A549 (cell line): ENCODE measurements around the gene LXN.

Experiments
- CHD2 ChIP-seq: fragments of 150-350 bp; IDR thresholded peaks from 2 replicates; pipeline ENCODE4 v1.6.1; 2014; ENCODE audit warnings: low read length; ENCODE audit not compliant: partially characterized antibody
- GATA3 ChIP-seq: IDR thresholded peaks from 2 replicates; pipeline ENCODE4 v1.6.1; 2012; ENCODE audit warnings: borderline replicate concordance
- POLR2A ChIP-seq: IDR thresholded peaks from 2 replicates; pipeline ENCODE4 v1.6.1; 2012; ENCODE audit warnings: mild to moderate bottlenecking, low read length
- TF ChIP-seq, protein P1 (sequence below): IDR thresholded peaks from 2 replicates; pipeline ENCODE4 v1.6.1; 2012; ENCODE audit warnings: low read depth, borderline replicate concordance
- TF ChIP-seq, protein P2 (sequence below): fragments of 150-350 bp; IDR thresholded peaks from 2 replicates; pipeline ENCODE4 v1.6.1; 2014; ENCODE audit warnings: low read depth, mild to moderate bottlenecking, low read length
- TF ChIP-seq, protein P3 (sequence below): fragments of 200-600 bp; sonication (generic); IDR thresholded peaks from 2 replicates; pipeline ENCODE4 v1.6.1; 2016; ENCODE audit warnings: antibody characterized with exemption, mild to moderate bottlenecking, moderate library complexity
- TF ChIP-seq, protein P4 (sequence below): fragments of >200 bp; sonication (Bioruptor Twin); formaldehyde crosslinking; IDR thresholded peaks from 3 replicates; pipeline ENCODE4 v1.5.1; 2016

DNA sequence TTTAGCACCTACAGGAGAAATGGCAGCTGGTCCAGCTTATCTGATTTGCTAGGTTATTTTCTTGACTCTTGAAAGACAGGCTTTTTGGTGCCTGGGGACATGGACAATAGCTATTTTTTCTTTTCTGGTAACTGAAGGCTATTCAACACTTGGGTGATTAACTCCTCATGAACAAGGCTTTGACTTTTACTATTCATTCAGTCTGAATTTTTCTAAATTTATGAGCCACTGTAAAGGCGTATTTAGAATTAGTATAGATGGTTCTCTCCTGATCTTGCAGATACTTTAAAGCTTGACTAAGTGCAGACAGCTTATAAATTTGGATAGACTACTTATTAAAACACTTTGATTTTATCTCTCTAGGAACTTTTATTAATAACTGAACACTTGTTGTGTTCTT, 46.6 kb downstream of the LXN start:
- TF ChIP-seq, protein P1, sequence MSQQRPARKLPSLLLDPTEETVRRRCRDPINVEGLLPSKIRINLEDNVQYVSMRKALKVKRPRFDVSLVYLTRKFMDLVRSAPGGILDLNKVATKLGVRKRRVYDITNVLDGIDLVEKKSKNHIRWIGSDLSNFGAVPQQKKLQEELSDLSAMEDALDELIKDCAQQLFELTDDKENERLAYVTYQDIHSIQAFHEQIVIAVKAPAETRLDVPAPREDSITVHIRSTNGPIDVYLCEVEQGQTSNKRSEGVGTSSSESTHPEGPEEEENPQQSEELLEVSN = no peak
- TF ChIP-seq, protein P2, sequence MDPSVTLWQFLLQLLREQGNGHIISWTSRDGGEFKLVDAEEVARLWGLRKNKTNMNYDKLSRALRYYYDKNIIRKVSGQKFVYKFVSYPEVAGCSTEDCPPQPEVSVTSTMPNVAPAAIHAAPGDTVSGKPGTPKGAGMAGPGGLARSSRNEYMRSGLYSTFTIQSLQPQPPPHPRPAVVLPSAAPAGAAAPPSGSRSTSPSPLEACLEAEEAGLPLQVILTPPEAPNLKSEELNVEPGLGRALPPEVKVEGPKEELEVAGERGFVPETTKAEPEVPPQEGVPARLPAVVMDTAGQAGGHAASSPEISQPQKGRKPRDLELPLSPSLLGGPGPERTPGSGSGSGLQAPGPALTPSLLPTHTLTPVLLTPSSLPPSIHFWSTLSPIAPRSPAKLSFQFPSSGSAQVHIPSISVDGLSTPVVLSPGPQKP = no peak
- TF ChIP-seq, protein P3, sequence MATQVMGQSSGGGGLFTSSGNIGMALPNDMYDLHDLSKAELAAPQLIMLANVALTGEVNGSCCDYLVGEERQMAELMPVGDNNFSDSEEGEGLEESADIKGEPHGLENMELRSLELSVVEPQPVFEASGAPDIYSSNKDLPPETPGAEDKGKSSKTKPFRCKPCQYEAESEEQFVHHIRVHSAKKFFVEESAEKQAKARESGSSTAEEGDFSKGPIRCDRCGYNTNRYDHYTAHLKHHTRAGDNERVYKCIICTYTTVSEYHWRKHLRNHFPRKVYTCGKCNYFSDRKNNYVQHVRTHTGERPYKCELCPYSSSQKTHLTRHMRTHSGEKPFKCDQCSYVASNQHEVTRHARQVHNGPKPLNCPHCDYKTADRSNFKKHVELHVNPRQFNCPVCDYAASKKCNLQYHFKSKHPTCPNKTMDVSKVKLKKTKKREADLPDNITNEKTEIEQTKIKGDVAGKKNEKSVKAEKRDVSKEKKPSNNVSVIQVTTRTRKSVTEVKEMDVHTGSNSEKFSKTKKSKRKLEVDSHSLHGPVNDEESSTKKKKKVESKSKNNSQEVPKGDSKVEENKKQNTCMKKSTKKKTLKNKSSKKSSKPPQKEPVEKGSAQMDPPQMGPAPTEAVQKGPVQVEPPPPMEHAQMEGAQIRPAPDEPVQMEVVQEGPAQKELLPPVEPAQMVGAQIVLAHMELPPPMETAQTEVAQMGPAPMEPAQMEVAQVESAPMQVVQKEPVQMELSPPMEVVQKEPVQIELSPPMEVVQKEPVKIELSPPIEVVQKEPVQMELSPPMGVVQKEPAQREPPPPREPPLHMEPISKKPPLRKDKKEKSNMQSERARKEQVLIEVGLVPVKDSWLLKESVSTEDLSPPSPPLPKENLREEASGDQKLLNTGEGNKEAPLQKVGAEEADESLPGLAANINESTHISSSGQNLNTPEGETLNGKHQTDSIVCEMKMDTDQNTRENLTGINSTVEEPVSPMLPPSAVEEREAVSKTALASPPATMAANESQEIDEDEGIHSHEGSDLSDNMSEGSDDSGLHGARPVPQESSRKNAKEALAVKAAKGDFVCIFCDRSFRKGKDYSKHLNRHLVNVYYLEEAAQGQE = no peak
- TF ChIP-seq CHD2 = no peak
- no peak for TF ChIP-seq GATA3
- TF ChIP-seq, protein P4, sequence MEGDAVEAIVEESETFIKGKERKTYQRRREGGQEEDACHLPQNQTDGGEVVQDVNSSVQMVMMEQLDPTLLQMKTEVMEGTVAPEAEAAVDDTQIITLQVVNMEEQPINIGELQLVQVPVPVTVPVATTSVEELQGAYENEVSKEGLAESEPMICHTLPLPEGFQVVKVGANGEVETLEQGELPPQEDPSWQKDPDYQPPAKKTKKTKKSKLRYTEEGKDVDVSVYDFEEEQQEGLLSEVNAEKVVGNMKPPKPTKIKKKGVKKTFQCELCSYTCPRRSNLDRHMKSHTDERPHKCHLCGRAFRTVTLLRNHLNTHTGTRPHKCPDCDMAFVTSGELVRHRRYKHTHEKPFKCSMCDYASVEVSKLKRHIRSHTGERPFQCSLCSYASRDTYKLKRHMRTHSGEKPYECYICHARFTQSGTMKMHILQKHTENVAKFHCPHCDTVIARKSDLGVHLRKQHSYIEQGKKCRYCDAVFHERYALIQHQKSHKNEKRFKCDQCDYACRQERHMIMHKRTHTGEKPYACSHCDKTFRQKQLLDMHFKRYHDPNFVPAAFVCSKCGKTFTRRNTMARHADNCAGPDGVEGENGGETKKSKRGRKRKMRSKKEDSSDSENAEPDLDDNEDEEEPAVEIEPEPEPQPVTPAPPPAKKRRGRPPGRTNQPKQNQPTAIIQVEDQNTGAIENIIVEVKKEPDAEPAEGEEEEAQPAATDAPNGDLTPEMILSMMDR = no peak
- TF ChIP-seq POLR2A = no peak
